Activated T-helper 1 cell treated with Interleukin-2 at 50 U/mL for 16 hours (primary cell): Measurements from ENCODE around the gene ZNF488.

Experiments used
- DNase-seq: peaks from one replicate; pipeline ENCODE4 v3.0.0-alpha.2; 2020; ENCODE audit warnings: low read depth

ZNF488 gene

DNA sequence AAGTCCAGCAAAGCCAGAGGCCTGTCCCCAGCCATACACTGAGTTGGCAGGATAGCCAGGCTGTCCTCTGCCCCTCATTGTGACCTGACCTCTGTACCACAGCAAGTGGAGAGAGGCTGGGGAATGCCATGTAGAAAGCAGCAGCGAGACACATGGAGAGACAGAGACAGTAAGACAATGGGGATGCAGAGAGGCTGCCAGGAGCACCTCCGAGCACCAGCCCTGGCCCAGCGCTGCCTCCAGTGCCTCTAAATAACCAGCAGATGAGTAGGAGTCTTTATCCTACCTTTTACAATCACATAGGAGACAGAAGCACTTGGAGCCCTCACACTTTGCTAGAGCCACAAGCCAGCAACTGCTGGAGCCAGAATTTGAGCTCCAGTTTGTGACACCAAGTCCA is 53.7 kb downstream of the ZNF488 start:
- no peak for DNase-seq

- DNase-seq, result no peak
These were observed 54.2 kb downstream of the ZNF488 start for GRCh38 chr10:47329855-47330254.

DNA sequence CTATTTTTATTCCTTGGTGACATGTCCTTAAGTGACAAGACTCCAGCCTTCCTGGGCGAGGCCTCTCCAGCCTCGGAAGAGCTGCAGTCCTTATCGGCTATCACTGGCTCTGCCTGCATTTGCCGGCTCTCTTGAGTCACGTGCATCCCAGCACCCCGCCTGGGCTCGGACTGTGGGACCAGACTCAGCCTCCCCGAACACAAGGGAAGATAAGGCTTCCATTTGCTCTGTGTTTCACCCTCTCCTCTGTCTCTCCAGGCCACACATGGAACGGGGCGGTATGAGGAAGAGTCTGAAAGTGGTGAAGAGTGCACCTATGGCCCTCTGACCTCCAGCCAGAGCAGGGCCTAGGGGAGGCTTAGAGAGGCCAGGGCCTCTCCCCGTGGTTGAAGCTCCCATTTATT is 57.2 kb downstream of the ZNF488 start:
- no peak for DNase-seq

- DNase-seq, result no peak
These were observed 57.7 kb downstream of the ZNF488 start for GRCh38 chr10:47326306-47326926.

DNA sequence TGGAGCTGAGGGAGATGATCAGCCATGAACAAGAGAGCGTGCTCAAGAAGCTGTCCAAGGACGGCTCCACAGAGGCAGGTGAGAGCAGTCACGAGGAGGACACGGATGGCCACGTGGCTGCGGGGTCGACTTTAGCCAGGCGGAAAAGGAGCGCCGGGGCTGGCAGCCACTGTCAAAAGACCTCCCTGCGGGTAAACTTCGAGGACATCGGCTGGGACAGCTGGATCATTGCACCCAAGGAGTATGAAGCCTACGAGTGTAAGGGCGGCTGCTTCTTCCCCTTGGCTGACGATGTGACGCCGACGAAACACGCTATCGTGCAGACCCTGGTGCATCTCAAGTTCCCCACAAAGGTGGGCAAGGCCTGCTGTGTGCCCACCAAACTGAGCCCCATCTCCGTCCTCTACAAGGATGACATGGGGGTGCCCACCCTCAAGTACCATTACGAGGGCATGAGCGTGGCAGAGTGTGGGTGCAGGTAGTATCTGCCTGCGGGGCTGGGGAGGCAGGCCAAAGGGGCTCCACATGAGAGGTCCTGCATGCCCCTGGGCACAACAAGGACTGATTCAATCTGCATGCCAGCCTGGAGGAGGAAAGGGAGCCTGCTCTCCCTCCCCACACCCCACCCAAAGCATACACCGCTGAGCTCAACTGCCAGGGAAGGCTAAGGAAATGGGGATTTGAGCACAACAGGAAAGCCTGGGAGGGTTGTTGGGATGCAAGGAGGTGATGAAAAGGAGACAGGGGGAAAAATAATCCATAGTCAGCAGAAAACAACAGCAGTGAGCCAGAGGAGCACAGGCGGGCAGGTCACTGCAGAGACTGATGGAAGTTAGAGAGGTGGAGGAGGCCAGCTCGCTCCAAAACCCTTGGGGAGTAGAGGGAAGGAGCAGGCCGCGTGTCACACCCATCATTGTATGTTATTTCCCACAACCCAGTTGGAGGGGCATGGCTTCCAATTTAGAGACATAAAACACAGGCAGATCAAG is 58.5 kb downstream of the ZNF488 start:
- no peak for DNase-seq

DNA sequence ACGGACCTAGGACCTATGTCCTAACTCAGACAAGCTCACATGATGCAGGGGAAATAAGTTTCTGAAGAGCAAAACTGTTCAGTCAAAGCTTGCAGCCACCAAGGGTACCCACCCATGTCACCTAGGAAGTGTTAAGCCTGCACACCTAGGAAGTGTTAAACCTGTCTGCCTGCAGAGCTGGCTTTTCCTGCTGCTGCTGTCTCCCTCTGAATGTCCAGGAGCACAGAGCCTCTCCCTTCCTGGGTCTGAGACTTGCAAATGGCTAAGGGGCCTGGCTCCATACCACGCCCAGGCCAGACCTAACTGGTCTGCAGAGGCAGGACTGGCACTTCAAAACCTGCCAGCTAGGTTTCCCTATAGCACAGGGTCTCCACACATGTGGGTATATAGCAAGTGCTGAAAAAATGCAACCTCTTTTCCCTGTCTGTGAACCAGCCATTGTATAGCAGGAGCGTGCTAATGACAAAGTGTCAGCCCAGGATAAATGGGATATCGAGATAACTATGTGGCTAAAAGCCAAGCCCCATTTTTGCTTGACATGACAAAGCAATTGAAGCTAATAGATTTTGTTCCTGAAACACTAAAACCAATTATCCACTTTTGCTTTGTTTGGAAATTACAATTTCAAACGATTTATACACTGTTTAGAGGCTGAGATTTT is 60.3 kb downstream of the ZNF488 start:
- no peak for DNase-seq

GRCh38 chr10:47323087-47323486 is 61.0 kb downstream of the ZNF488 start:
- no peak for DNase-seq

DNA sequence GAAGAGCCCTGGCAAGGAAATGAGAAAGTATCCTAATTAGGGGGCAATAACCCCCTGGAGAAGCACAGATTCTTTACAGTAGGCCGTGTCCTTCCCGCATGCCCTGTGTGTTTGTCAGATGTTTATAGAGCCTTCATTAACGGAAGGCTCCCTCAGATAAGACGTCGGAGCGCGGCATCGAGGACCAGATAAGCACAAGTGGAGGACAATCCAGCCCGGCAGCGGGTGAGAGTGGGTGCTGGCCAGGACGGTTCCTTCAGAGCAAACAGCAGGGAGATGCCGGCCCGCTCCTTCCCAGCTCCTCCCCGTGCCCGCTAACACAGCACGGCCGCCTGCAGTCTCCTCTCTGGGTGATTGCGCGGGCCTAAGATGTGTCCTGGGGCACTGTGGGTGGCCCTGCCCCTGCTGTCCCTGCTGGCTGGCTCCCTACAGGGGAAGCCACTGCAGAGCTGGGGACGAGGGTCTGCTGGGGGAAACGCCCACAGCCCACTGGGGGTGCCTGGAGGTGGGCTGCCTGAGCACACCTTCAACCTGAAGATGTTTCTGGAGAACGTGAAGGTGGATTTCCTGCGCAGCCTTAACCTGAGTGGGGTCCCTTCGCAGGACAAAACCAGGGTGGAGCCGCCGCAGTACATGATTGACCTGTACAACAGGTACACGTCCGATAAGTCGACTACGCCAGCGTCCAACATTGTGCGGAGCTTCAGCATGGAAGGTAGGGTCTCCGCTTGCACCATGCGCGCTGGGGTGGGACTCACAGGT is 61.6 kb downstream of the ZNF488 start, which contains the start of gene GDF2:
TSS of gene GDF2 (plus strand) at position 155 of the 762 bp plus-strand sequence. CDS start at position 370, 215 bp downstream.
- no peak for DNase-seq

DNA sequence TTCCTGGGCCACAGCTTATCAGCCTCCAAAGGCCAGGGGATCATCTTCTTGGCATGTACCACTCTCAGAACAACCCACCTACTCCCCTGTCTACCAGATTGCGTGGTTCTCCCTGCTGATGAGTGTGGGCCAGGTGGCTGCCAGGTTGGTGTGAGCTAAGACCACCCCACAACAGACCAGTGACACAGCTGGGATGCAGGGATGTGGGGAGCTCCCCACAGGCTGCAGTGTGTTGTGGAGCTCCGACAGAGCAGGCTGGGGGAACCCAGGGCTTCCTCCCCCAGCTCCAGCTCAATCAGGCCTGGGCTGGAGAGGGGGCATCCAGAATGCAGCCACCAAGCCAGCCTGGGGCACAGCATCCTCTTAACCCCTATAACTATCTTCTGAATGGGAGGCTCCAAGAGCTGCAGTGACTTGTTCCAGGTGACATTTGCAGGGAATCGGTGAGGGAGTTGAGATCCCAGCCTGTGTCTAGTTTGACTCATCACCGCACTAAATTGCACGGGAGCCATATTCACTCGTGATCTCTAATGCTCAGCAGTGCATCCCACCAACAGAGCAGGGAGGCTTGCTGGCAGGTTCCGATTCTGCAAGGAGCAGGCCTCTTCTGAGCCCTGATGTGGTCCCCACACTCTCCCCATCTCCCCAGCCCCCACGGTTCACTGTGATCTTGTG is 62.4 kb downstream of the ZNF488 start:
- no peak for DNase-seq

DNA sequence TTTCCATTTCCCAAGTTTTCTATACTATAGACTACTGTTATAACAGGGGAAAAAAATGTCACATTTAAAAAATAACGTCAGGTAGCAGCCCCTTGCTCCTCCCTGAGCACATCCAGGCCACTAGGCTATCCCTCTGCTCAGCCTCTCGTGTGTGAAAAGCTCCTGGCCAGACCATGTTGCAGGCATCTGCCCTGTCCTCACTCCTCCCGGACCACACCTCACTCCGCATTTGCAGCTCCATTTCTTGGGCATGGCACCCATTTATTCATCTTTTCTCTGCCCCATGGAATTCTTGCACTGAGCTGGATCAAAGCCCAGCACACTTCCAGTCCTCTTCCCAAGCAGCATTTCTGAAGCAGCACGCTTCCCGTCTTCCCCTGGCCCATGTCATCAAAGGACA is 63.3 kb downstream of the ZNF488 start:
- no peak for DNase-seq

DNA sequence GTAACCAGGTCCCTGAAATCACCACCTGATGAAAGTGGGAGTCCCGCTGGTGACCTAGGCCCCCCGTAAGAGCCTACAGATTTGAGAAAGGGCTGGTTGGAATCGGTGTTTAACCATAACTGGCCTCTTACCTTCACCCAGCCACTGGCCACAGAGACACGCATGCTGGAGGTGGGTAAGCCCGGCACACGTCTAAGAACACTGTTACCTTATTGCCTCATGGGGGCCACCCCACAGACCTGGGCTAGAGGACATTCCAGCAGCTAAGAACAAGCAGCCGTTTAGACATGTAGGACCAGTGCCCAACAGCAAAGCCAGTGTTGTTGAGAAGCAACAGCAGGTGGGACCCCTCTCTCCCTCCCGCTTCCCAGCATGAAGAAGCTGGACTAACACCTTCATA is 64.3 kb downstream of the ZNF488 start:
- DNase-seq, result no peak

GRCh38 chr10:47318706-47319105 is 65.4 kb downstream of the ZNF488 start:
- DNase-seq, result no peak

GRCh38 chr10:47317251-47317650 is 66.8 kb downstream of the ZNF488 start:
- no peak for DNase-seq

DNA sequence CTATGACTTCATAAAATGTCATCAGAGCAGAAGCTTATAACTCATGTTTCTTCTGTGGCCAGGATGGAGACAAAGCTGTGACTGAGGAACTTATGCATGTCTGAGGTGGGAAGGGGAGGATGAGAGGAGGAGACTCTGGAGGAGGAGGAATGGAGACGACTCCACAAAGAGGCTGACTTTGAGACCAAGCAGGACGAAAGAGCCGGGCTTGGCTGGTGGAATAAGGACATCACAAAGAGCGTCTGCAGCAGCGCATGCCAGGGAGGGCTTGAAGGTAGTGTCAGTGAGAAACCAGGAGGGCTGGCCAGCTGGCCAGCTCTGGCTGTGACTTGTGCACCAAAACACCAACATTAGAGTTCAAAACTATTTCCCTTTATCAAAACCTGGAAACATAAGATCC is 68.0 kb downstream of the ZNF488 start:
- DNase-seq, result no peak
